Activated naive CD8-positive, alpha-beta T cell treated with anti-CD3 and anti-CD28 coated beads, Interleukin-2, amount 50 U/mL, for 24 hours (primary cell): ENCODE results near the gene AFF3.

Source experiments
- ATAC-seq: fragments of 150-1000 bp; cut with Tn5 transposase; one replicate; pipeline ENCODE4 v1.10.0; 2021
- DNase-seq: peaks from one replicate; pipeline ENCODE4 v3.0.0; 2021
- H3K27ac Mint-ChIP-seq: one replicate; pipeline ENCODE4 v1.8.0; 2021; ENCODE audit warnings: mild to moderate bottlenecking, mixed read lengths
- H3K27me3 Mint-ChIP-seq: one replicate; pipeline ENCODE4 v1.8.0; 2021; ENCODE audit warnings: mixed read lengths
- H3K36me3 Mint-ChIP-seq: one replicate; pipeline ENCODE4 v1.8.0; 2021; ENCODE audit warnings: low read depth, mixed read lengths
- H3K4me1 Mint-ChIP-seq: one replicate; pipeline ENCODE4 v1.8.0; 2021; ENCODE audit warnings: mixed read lengths
- H3K4me3 Mint-ChIP-seq: one replicate; pipeline ENCODE4 v1.8.0; 2021; ENCODE audit warnings: mild to moderate bottlenecking, moderate library complexity, mixed read lengths
- H3K9me3 Mint-ChIP-seq: one replicate; pipeline ENCODE4 v1.8.0; 2021; ENCODE audit warnings: mixed read lengths

The AFF3 gene, protein sequence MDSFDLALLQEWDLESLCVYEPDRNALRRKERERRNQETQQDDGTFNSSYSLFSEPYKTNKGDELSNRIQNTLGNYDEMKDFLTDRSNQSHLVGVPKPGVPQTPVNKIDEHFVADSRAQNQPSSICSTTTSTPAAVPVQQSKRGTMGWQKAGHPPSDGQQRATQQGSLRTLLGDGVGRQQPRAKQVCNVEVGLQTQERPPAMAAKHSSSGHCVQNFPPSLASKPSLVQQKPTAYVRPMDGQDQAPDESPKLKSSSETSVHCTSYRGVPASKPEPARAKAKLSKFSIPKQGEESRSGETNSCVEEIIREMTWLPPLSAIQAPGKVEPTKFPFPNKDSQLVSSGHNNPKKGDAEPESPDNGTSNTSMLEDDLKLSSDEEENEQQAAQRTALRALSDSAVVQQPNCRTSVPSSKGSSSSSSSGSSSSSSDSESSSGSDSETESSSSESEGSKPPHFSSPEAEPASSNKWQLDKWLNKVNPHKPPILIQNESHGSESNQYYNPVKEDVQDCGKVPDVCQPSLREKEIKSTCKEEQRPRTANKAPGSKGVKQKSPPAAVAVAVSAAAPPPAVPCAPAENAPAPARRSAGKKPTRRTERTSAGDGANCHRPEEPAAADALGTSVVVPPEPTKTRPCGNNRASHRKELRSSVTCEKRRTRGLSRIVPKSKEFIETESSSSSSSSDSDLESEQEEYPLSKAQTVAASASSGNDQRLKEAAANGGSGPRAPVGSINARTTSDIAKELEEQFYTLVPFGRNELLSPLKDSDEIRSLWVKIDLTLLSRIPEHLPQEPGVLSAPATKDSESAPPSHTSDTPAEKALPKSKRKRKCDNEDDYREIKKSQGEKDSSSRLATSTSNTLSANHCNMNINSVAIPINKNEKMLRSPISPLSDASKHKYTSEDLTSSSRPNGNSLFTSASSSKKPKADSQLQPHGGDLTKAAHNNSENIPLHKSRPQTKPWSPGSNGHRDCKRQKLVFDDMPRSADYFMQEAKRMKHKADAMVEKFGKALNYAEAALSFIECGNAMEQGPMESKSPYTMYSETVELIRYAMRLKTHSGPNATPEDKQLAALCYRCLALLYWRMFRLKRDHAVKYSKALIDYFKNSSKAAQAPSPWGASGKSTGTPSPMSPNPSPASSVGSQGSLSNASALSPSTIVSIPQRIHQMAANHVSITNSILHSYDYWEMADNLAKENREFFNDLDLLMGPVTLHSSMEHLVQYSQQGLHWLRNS (N-terminal part only)

DNA sequence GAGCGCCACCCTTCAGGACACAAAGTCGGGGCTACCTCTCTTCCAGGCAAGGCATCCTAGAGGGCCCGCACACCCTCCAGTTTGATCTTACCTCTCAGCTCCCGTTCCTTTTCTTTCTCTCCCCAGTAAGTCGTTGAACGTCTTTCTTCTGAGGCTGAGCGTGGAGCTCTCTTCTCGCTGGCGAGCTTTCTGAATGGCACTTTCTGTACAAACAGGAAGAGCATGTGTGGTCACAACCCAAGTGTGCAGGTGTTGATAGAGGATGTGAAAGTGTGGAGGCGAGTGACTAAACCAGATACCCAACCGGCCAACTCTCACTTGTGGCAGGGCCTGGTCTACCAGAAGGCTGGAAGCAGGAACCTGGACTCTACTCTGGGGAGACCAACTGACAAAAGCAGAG, at the start of gene AFF3:
Gene AFF3, minus strand, starts transcription at position 198 of the 400 bp plus-strand sequence. CDS start 38,136 bp downstream, outside the sequence.
- H3K4me1 Mint-ChIP-seq: peaks cover 73% of the 10 kb centered on the region
- H3K27me3 Mint-ChIP-seq: peaks cover 7% of the 10 kb centered on the region
- peak within 1 kb of the TSS; percentile 85 for H3K4me3 Mint-ChIP-seq
- peak within 1 kb of the TSS; percentile 90 for H3K27ac Mint-ChIP-seq
- DNase-seq (peak; percentile 75), ATAC-seq (peak; percentile 81)
- H3K9me3 Mint-ChIP-seq: peaks cover 21% of the 10 kb centered on the region
- peaks cover 7% of the 10 kb centered on the region for H3K36me3 Mint-ChIP-seq

DNA sequence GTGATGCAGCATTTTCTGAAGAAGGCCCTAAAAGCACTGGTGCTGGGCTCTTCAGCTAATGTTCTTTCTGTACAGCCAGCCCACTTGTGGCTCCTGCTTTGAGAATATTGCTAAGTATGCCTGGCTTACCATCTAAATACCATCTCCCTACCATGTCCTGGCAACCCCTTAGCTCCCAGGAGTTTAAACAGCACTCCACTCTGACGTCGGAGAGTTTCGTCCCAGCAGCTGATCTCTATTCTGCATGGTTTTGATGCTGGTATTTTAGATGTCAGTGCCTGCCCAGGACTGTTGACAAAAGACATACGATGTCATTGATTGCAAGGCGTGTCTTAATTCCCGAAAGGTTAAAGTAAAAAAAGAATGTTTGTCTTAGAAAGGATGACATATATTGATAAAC, 47.0 kb upstream of the AFF3 start:
- ATAC-seq: no peak
- DNase-seq: no peak
- H3K27me3 Mint-ChIP-seq: no peaks in the 10 kb centered on the region
- H3K4me1 Mint-ChIP-seq: no peaks in the 10 kb centered on the region
- H3K36me3 Mint-ChIP-seq: no peaks in the 10 kb centered on the region
- no peak overlapping the region for H3K27ac Mint-ChIP-seq
- no peak overlapping the region for H3K4me3 Mint-ChIP-seq
- H3K9me3 Mint-ChIP-seq: no peaks in the 10 kb centered on the region

DNA sequence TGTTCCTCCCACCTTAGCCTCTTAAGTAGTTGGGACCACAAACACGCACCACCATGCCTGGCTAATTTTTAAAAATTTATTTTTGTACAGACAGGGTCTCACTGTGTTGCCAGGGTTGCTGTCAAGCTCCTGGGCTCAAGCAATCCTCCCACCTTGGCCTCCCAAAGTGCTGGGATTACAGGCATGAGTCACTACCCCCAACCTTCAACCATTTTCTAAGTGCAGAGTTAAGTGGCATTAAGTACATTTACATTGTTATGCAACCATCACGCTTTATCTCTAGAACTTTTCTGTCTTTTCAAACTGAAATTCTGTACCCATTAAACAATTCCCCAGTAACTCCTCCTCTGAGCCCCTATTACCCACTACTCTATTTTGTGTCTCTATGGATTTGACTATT, 45.9 kb upstream of the AFF3 start:
- no peak for DNase-seq
- Mint-ChIP-seq H3K27ac (no peak overlapping the region), H3K4me1 (no peaks in the 10 kb centered on the region), H3K27me3 (no peaks in the 10 kb centered on the region), H3K36me3 (no peaks in the 10 kb centered on the region), H3K9me3 (no peaks in the 10 kb centered on the region), H3K4me3 (no peak overlapping the region)
- ATAC-seq: no peak

DNA sequence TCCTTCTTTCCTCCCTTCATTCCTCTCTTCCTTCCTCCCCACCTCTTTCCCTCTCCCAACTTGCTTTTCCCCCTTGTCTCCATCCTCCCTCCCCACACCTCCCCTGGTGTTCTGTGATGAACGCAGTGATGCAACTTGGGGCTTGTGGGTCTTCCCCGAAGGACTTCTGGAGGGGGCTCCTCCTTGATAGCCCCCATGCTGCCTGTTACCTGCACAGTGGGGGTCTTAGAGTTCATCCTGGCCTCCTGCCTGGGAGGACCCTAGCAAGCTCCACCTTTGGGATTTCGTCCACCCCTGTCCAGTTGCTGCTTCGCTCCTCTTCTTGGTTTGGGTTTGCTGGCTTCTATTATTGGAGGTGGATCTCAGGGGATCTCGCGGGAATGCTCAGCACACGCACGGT, 43.7 kb upstream of the AFF3 start:
- no peak overlapping the region for H3K27ac Mint-ChIP-seq
- no peaks in the 10 kb centered on the region for H3K36me3 Mint-ChIP-seq
- ATAC-seq (no peak), DNase-seq (no peak)
- no peaks in the 10 kb centered on the region for H3K4me1 Mint-ChIP-seq
- H3K4me3 Mint-ChIP-seq: no peak overlapping the region
- no peaks in the 10 kb centered on the region for H3K9me3 Mint-ChIP-seq
- no peaks in the 10 kb centered on the region for H3K27me3 Mint-ChIP-seq

DNA sequence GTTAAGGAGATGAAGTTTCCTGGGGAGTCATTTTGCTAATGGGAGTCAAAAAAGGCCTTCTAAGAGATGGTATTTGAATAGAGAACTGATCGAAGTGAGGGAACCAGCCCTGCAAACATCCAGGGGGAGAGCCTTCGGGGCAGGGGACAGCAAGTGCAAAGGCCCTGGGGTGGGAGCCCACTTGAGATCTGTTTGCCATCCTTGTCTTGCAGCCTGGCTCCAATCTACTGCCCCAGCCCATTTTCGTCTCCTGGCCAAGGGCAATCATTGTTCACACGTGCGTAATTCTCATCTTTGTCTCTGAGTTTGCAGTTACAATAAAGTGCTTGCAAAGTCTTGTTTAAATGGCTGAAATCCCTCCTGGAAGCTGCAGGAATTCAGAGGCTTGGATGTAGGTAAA, 43.1 kb upstream of the AFF3 start:
- Mint-ChIP-seq H3K27ac (no peak overlapping the region), H3K27me3 (no peaks in the 10 kb centered on the region), H3K36me3 (no peaks in the 10 kb centered on the region), H3K4me3 (no peak overlapping the region), H3K4me1 (no peaks in the 10 kb centered on the region), H3K9me3 (no peaks in the 10 kb centered on the region)
- DNase-seq: no peak
- no peak for ATAC-seq

DNA sequence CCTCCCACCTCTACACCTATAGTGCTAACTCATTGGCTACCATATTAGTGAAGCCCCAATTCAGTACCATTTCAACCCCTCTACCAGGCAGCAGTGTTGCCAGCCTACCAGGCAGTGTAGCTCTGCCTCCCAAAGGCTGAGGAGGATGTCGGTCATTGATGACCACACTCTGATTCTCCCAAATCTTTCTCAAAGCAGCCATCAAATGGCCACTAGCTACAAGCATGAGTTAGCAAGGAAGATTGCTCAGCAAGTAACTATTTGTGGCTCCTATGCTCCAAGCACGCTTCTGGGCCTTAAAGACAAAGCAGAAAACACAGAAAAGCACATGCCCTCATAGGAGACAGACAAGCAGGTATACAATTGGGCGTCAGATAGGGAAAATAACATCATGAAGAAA, 42.7 kb upstream of the AFF3 start:
- no peaks in the 10 kb centered on the region for H3K36me3 Mint-ChIP-seq
- H3K27ac Mint-ChIP-seq: no peak overlapping the region
- H3K27me3 Mint-ChIP-seq: no peaks in the 10 kb centered on the region
- no peaks in the 10 kb centered on the region for H3K4me1 Mint-ChIP-seq
- no peak overlapping the region for H3K4me3 Mint-ChIP-seq
- no peak for ATAC-seq
- no peaks in the 10 kb centered on the region for H3K9me3 Mint-ChIP-seq
- no peak for DNase-seq

DNA sequence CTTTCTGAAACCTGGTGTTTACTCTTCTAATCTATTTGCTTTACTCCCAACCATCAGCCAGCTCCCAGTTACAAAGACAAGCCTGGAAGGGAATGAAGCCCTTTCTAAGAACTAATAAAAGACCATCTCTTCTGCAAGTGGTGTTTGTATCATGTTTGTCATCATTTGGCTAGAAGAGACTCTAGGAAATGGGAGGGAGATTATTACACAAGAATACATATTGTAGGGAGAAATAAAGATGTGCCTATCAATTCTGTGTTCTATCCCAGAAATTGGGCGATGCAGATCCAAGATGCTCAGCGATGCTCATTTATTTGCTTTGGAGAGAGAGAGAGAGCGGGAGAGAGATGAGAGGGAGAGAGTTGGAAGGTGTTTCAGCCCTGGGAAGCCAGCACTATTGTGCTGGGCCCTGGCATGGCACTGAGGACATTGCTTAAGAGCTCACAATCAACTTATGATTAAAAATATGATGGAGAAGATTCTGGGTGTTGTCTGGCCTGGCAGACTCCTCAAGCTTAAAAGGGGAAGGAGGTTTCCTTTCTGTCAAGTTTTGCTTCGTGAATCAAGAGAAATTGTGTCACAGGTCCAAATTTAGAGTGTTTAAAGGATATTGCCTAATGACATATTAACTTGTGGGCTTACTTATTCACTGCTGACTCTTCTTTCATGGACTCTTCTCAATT, 41.8 kb upstream of the AFF3 start:
- DNase-seq: no peak
- no peak for ATAC-seq
- Mint-ChIP-seq H3K36me3 (no peaks in the 10 kb centered on the region), H3K27me3 (no peaks in the 10 kb centered on the region), H3K4me3 (no peak overlapping the region), H3K9me3 (no peaks in the 10 kb centered on the region), H3K27ac (no peak overlapping the region), H3K4me1 (no peaks in the 10 kb centered on the region)

DNA sequence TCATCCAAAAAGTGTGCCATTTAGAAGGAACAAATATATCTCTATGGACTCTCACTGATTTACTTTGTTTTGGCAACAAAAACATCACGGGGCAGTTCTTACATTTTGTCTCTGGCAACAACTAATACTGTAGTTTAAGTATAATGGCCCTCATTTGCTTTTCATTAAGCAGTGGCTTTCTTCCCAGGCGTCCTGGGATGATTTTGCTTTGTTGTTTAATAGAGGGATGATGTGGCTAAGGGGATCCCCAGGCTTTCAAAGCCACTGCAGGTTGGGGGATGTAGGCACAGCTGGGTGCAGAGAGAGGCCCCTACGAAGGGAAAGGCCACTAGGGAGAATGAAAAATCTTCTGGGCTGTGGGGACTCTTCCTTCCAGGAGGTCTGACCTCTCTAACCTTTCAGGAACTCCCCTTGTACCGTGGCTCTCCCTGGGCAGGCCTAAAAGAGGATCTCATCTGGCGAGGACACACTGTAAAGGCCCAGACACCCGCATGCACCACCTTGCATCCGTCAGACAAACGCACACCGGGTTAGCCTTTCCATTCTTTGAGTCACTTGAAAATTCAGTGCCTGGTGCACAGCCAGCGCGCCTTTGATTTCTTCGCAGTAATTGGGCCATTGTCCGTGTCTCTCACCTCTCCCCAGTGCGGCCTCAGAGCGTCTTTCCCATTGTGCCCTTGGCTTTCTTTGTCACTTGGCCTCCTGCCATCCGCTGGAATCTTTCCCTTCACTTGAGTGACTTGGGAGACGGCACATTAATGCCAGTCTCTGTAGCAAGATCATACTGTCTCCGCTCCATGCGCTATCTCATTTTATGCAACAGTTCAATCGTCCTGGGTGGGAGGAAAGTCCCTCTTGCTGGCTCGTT, 40.3 kb upstream of the AFF3 start:
- no peaks in the 10 kb centered on the region for H3K9me3 Mint-ChIP-seq
- H3K27ac Mint-ChIP-seq: no peak overlapping the region
- H3K36me3 Mint-ChIP-seq: no peaks in the 10 kb centered on the region
- H3K4me1 Mint-ChIP-seq: no peaks in the 10 kb centered on the region
- ATAC-seq (no peak), DNase-seq (no peak)
- no peaks in the 10 kb centered on the region for H3K27me3 Mint-ChIP-seq
- no peak overlapping the region for H3K4me3 Mint-ChIP-seq

DNA sequence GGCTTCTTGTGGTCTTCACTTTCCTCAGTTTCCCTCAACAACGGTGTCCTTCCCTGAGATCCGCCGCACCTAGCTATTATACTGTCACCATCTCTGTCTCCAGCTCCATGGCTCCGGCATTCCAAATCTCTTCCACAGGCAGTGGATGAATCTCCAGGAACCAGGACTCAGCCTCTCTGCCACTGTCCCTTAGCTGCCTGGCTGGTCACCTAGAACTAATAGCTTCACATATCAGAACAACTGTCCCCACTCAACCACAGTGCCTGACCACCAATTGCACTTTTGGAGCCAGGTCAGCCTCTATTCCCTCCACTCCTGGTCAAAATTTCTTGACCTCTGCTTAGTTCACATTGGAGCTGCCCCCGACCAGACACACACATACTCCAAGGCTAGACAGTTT, 38.1 kb upstream of the AFF3 start:
- no peak for DNase-seq

DNA sequence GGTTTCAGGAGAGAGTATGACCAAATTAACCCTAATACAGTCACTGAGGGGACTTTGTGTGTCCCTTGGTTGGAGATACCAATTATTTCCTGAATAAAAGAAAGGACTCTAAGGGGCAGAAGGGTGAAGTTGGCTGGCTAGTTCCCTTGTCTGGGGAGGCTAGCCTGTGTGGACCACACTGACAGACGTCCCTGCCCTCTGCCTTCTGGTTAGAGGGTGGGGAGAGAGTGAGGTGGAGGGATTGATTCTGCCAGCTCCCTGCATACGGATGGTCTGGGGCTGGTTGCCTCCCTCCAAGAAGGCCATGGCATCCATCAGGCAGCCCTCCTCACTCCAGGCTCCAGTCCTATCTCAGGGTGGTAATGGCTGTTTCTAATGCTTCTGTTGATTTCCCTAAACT, 37.4 kb upstream of the AFF3 start:
- no peaks in the 10 kb centered on the region for H3K9me3 Mint-ChIP-seq
- no peaks in the 10 kb centered on the region for H3K27me3 Mint-ChIP-seq
- no peak overlapping the region for H3K27ac Mint-ChIP-seq
- DNase-seq (no peak), ATAC-seq (no peak)
- H3K4me3 Mint-ChIP-seq: no peak overlapping the region
- H3K36me3 Mint-ChIP-seq: no peaks in the 10 kb centered on the region
- H3K4me1 Mint-ChIP-seq: no peaks in the 10 kb centered on the region

More for the DNA sequence above, 38.1 kb upstream of the AFF3 start:
- no peak overlapping the region for H3K27ac Mint-ChIP-seq
- H3K27me3 Mint-ChIP-seq: no peaks in the 10 kb centered on the region
- H3K36me3 Mint-ChIP-seq: no peaks in the 10 kb centered on the region
- no peaks in the 10 kb centered on the region for H3K4me1 Mint-ChIP-seq
- H3K9me3 Mint-ChIP-seq: no peaks in the 10 kb centered on the region
- no peak for ATAC-seq
- H3K4me3 Mint-ChIP-seq: no peak overlapping the region

DNA sequence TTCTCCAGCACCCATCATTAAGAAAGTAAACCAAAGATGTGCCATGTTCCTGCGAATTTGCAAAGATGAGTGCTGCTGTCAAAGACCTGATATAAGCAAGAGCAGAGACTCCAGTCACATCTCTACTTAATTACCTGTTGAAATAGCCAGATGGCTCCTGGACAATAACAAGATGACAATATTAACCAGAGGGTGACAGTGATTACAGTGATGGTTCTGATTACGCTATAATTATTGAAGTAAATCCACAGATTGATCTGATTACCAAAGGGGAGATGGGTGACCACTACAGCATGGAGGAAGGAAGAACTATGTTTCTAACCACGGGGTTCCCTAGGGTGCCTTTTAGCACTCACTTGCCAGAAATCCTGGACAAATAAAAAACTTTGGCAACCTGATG, 36.5 kb upstream of the AFF3 start:
- no peaks in the 10 kb centered on the region for H3K36me3 Mint-ChIP-seq
- H3K27me3 Mint-ChIP-seq: no peaks in the 10 kb centered on the region
- H3K27ac Mint-ChIP-seq: no peak overlapping the region
- H3K9me3 Mint-ChIP-seq: no peaks in the 10 kb centered on the region
- no peaks in the 10 kb centered on the region for H3K4me1 Mint-ChIP-seq
- DNase-seq: no peak
- no peak for ATAC-seq
- H3K4me3 Mint-ChIP-seq: no peak overlapping the region

DNA sequence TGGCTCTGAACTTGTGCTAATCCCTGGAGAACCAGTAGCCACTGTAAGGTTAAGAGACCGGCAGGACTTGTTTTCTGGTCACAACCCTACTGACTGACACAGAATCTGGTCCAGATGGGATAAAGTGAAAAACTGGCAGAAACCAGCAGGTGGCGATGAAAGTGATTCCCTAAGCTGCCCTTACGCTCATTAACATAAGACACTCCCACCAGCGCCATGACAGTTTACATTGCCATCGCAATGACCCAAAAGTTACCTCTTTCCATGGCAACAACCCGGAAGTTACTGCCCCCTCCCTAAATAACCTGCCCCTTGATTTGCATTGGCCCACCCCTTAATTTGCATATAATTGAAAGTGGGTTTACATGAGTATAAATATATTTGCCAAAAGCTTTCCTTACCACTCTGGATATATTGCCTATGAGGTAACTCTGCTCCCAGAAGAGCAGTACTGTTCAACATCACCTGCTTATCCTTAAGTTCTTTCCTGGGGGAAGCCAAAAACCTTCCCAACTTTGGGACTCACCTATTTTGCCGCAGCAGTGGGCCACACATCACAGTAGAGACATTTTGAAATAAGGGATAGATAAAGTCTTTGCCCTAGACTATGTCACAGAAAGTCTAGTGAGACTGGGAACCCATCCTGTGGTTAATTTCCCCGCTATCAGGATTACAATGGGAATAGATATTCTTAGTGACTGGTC, 35.8 kb upstream of the AFF3 start:
- H3K27ac Mint-ChIP-seq: no peak overlapping the region
- H3K27me3 Mint-ChIP-seq: no peaks in the 10 kb centered on the region
- no peaks in the 10 kb centered on the region for H3K4me1 Mint-ChIP-seq
- ATAC-seq (no peak), DNase-seq (peak; percentile 14)
- H3K4me3 Mint-ChIP-seq: no peak overlapping the region
- no peaks in the 10 kb centered on the region for H3K36me3 Mint-ChIP-seq
- no peaks in the 10 kb centered on the region for H3K9me3 Mint-ChIP-seq

DNA sequence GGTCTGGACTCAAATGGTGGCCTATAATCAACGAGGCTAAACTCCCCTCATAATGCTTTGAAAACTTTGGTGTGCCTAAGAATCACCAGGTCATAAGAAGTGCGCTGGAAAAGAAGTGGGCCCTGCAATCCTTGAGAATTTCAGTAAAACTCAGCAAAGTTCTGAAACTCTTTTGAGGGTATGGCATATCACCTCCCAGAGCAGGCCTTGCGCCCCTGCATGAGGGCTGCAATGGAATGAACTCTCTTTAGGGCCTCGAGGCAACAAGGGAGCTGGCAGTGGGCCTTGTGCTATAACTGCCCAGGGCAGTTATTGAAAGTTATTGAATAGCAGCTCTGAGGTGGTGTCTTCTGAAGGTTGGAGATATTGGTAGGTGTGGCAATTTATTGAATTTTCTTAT, 34.5 kb upstream of the AFF3 start:
- H3K4me1 Mint-ChIP-seq: no peaks in the 10 kb centered on the region
- DNase-seq (no peak), ATAC-seq (no peak)
- no peaks in the 10 kb centered on the region for H3K36me3 Mint-ChIP-seq
- no peaks in the 10 kb centered on the region for H3K27me3 Mint-ChIP-seq
- no peaks in the 10 kb centered on the region for H3K9me3 Mint-ChIP-seq
- no peak overlapping the region for H3K27ac Mint-ChIP-seq
- H3K4me3 Mint-ChIP-seq: no peak overlapping the region
